Measurements from ENCODE around the gene SPTBN4. TPM values are rescaled to one million over a fixed set of nuclear protein-coding genes. Genes with fewer than 3 reads are reported as not detected.

SPTBN4 gene
- total and polyA plus RNA-seq, 2 experiments from 2014 or later: 0.32 to 5.5 TPM

DNA sequence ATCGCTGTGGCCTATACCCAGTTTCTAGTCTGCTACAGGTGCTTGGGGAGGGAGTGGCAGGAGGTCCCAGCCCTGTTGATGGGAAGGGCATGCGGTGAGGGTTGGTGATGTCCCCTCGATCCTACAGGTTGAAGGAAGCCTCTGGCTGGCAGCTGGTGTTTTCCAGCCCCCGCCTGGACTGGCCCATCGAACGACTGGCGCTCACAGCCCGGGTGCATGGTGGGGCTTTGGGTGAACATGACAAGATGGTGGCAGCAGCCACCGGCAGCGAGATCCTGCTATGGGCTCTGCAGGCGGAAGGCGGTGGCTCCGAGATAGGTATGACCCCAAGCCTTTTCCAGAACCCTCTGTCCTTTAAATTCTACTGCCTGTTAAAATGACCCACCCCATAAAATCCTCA is 113.8 kb downstream of the SPTBN4 start:
- no peak for DNase-seq (ENCODE audit: low read depth in 1 of 2, low spot score in 1 of 2)
- no peaks in the 10 kb centered on the region for H3K27me3 ChIP-seq
- H3K9me3 ChIP-seq (ENCODE audit: low read depth): no peaks in the 10 kb centered on the region
- TF ChIP-seq CTCF (IDR thresholded peaks at IDR 0.05; ENCODE audit: low read depth, low read length): no peak
- no peaks in the 10 kb centered on the region for H3K36me3 ChIP-seq
- H3K4me1 ChIP-seq (ENCODE audit: low read depth): no peaks in the 10 kb centered on the region
- H3K27ac ChIP-seq: no peak overlapping the region
- H3K4me3 ChIP-seq: no peak overlapping the region

DNA sequence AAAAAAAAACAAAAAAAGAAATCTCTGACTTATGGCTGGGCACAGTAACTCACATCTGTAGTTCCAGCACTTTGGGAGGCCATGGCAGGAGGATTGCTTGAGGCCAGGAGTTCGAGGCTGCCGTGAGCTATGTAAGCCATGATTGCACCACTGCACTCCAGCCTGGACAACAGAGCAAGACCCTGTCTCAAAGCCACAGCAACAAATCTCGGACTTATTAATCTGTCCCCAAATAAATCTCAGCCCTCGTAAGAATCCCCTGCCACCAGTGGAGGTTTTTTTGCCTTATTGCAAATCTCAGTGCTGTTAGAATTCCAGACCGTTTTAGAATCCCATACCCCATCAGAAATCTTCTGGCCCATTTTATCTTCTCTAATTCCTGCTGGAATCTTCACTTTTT is 114.7 kb downstream of the SPTBN4 start:
- H3K9me3 ChIP-seq (ENCODE audit: low read depth): no peaks in the 10 kb centered on the region
- H3K27ac ChIP-seq: no peak overlapping the region
- TF ChIP-seq CTCF (IDR thresholded peaks at IDR 0.05; ENCODE audit: low read depth, low read length): no peak
- no peak overlapping the region for H3K4me3 ChIP-seq
- DNase-seq (ENCODE audit: low read depth in 1 of 2, low spot score in 1 of 2): no peak
- no peaks in the 10 kb centered on the region for H3K4me1 ChIP-seq (ENCODE audit: low read depth)
- H3K27me3 ChIP-seq: no peaks in the 10 kb centered on the region
- no peaks in the 10 kb centered on the region for H3K36me3 ChIP-seq

- Histone ChIP-seq H3K4me1 (ENCODE audit: low read depth) (no peaks in the 10 kb centered on the region), H3K36me3 (no peaks in the 10 kb centered on the region), H3K4me3 (no peak overlapping the region), H3K27me3 (no peaks in the 10 kb centered on the region), H3K9me3 (ENCODE audit: low read depth) (no peaks in the 10 kb centered on the region), H3K27ac (no peak overlapping the region)
- DNase-seq (ENCODE audit: low read depth in 1 of 2, low spot score in 1 of 2): no peak
- no peak for TF ChIP-seq CTCF (IDR thresholded peaks at IDR 0.05; ENCODE audit: low read depth, low read length)
Observed at GRCh38 chr19:40582467-40582866, 115.7 kb downstream of the SPTBN4 start.

DNA sequence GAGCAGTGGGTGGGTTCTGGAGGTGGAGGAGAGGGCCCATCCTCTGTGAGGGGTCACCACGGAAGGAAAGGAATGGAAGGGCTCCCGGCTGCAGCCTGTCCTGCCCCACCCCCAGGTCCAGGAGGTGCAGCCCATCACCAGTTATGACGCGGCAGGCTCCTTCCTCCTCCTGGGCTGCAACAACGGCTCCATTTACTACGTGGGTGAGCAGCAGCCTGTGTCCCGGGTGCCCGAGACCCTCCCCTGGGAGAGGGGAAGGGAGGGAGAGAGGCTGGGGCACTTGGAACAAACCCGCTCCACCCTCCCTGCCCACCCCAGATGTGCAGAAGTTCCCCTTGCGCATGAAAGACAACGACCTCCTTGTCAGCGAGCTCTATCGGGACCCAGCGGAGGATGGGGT is 116.5 kb downstream of the SPTBN4 start:
- no peak for DNase-seq (ENCODE audit: low read depth in 1 of 2, low spot score in 1 of 2)
- Histone ChIP-seq H3K4me1 (ENCODE audit: low read depth) (no peaks in the 10 kb centered on the region), H3K27me3 (no peaks in the 10 kb centered on the region), H3K4me3 (no peak overlapping the region), H3K36me3 (no peaks in the 10 kb centered on the region), H3K27ac (no peak overlapping the region), H3K9me3 (ENCODE audit: low read depth) (no peaks in the 10 kb centered on the region)
- no peak for TF ChIP-seq CTCF (IDR thresholded peaks at IDR 0.05; ENCODE audit: low read depth, low read length)

DNA sequence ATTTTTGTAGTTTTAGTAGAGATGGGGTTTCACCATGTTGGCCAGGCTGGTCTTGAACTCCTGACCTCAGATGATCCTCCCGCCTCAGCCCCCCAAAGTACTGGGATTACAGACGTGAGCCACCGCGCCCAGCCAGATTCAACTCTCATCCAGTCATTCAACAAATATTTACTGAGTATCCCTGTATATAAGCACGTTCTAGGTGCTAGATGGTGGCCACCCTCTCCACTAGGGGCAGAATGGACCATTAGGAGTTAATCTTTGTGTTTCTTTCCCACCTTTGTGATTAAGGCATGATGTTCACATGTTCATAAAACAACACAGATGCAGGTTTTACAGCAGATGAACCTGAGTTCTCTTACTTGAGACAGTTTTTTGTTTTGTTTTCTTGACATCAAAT is 117.2 kb downstream of the SPTBN4 start:
- no peak overlapping the region for H3K4me3 ChIP-seq
- H3K27ac ChIP-seq: no peak overlapping the region
- no peaks in the 10 kb centered on the region for H3K27me3 ChIP-seq
- H3K36me3 ChIP-seq: no peaks in the 10 kb centered on the region
- no peaks in the 10 kb centered on the region for H3K4me1 ChIP-seq (ENCODE audit: low read depth)
- peak; percentile 20 for TF ChIP-seq CTCF (IDR thresholded peaks at IDR 0.05; ENCODE audit: low read depth, low read length)
- H3K9me3 ChIP-seq (ENCODE audit: low read depth): no peaks in the 10 kb centered on the region
- DNase-seq (ENCODE audit: low read depth in 1 of 2, low spot score in 1 of 2): no peak

All from cardiac muscle cell (in vitro differentiated cells and primary cell).